Sigmoid colon (tissue), 7 donors: ENCODE data around the gene CCNK. TPM values are rescaled to one million over a fixed set of nuclear protein-coding genes. Genes with fewer than 3 reads are reported as not detected.
A peak's percentile ranks its signal among the peaks of the same experiment; 100 is the strongest.

Experiments used
- DNase-seq: peaks from one replicate; pipeline ENCODE4 v3.0.0-alpha.2; 2019
- H3K27ac ChIP-seq, 4 donors: fragments of 200-600 bp; sonication (generic); one replicate each; pipeline ENCODE4 v1.5.1; 2016 to 2019; ENCODE audit warnings: mild to moderate bottlenecking in 1 of 4
- H3K27me3 ChIP-seq, 3 donors: fragments of 200-600 bp; sonication (generic); one replicate each; pipeline ENCODE4 v1.5.1; 2019; ENCODE audit warnings: mild to moderate bottlenecking in 1 of 3
- H3K36me3 ChIP-seq, 4 donors: fragments of 200-600 bp; sonication (generic); one replicate each; pipeline ENCODE4 v1.5.1; 2016 to 2019
- H3K4me1 ChIP-seq, 4 donors: fragments of 200-600 bp; sonication (generic); one replicate each; pipeline ENCODE4 v1.5.1; 2017 to 2019
- H3K4me3 ChIP-seq, 4 donors: fragments of 200-600 bp; sonication (generic); one replicate each; pipeline ENCODE4 v1.5.1; 2017 to 2019; ENCODE audit warnings: mild to moderate bottlenecking in 2 of 4, moderate library complexity in 1 of 4
- H3K9me3 ChIP-seq, 4 donors: fragments of 200-600 bp in 3 of 4; sonication (generic) in 3 of 4; one replicate each; pipeline versions ENCODE4 v1.5.1 to v1.6.1; 2013 to 2019
- EP300 ChIP-seq, 4 donors: sonication (generic); formaldehyde crosslinking; IDR thresholded peaks; one replicate each; pipeline ENCODE4 v1.6.1; 2017; ENCODE audit warnings: antibody characterized with exemption in 4 of 4
- POLR2A ChIP-seq, 2 donors: fragments of 450-650 bp; IDR thresholded peaks; one replicate each; pipeline ENCODE4 v1.6.1; 2016; ENCODE audit warnings: antibody characterized with exemption in 2 of 2, mild to moderate bottlenecking in 2 of 2, moderate library complexity in 2 of 2
- POLR2AphosphoS5 ChIP-seq, 4 donors: sonication (generic); formaldehyde crosslinking; IDR thresholded peaks; one replicate each; pipeline ENCODE4 v1.6.1; 2017; ENCODE audit warnings: antibody characterized with exemption in 4 of 4
- WGBS, 2 donors: extraction: QIAGEN DNeasy Blood & Tissue Kit; methylation state at CpG; one replicate each; pipeline ENCODE4 v1.1.7; 2013; 5-methylcytosine and 5-hydroxymethylcytosine counted together
- intact Hi-C: fragments of 100-400 bp; cut with DNase I; formaldehyde crosslinking; loops from one replicate; pipeline ENCODE4 v1.15.1; 2023
- polyA plus RNA-seq, 3 donors: library from polyadenylated mRNA; stranded (reverse); fragments of 200-250 nt; gene quantifications; one replicate each; pipeline ENCODE4 v1.2.3, GENCODE V29; 2013
- total RNA-seq, 4 donors: library from RNA; depleted of rRNA; stranded (reverse); fragments of >200 nt; gene quantifications; one replicate each; pipeline ENCODE4 v1.1.0, GENCODE V29; 2016
- TF ChIP-seq, protein P1 (sequence below), 4 experiments: fragments of 450-650 bp in 3 of 4; fragments of 200-600 bp in 1 of 4; IDR thresholded peaks; one replicate each; pipeline ENCODE4 v1.5.1; 2016 to 2019; ENCODE audit warnings: antibody characterized with exemption in 4 of 4, mild to moderate bottlenecking in 3 of 4, moderate library complexity in 2 of 4
- donor health status: healthy with polysubstance abuse.
- donor health status: Bipolar disorder and iron deficiency.
- donor health status: healthy.

CCNK gene
- total and polyA plus RNA-seq, 7 donors, result 13.2 to 25.9 (median 18.1) TPM

DNA sequence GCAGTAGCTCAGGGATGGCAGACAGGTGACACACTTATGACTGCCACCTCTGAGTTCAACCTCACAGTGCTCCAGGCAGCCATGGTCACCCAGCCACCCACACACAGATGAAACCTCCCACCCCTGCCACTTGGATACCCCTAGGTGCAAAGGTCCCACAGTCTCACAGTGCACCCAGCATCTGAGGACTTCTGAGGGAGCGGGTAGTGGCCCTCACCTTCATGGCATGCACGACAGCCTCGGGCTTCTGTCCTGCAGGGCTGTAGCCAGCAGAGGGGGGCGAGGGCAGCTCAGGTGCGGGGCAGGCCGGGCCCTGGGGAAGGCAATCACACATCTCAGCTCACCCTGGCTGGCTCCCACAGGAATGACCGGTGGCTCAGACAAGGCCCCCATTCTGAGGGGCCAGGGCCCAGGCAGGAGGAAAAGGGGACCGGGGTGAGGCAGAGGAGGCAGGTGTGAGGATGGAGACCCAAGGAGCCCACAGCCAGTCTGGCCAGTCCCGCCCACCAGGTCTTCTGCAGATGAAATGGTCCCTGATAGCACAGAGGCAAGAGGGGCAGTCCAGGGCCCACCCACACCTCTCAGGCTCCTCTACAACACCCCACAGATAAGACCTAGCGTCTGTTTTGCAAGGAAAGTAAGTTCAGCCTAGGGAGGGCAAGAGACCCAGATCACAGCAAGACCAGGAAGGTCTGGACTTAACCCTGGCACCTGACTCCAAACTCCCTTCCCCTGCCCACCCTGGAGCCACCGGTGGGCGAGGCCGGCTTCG lies 35.8 kb downstream of the CCNK start:
- 72 to 91% methylated on average over 14 of the region's 14 CpGs for WGBS, 2 donors

DNA sequence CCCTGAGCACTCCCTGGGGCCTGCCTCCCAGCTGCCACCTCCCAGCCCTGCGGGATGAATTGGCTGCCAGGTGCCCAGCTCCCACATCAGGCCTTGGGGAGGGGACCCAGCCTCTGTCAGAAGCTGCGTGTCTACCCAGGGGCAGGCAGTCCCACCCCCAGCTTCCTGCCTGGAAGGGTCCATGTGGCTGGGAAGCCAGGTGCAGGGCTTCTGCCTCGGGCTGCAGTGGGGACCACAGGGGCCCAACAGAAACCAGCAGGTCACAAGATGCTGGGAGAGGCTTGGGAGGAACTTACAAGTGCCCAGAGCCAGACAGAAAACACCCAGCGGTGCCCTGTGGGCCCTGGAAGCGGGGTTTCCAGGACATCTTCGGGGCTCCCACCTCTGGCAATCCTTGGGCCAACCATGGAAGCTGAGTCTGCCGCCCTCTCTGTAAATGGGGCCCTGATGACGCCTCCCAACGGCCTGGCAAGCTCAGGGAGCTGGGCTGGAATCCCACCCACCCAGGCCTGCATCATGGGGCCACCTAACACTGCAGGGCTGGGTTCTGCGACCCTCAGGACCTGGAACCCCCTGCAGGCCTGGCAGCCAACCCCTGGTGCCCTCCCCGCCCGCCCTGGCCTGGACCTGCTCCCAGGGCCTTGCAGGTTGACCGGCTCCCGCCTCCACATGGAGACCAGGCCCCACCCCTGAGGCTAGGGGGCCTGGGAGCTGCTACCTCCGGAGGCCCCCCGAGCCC lies 36.6 kb downstream of the CCNK start:
- Histone ChIP-seq H3K9me3 (no peaks in the 10 kb centered on the region), H3K27ac (peak overlapping the region in 3 of 4 donors; percentile 40 to 47 (median 45)), H3K4me3 (no peak overlapping the region), H3K36me3 (peaks cover 7 to 28% (median 17%) of the 10 kb centered on the region in 4 donors), H3K4me1 (peaks cover 0 to 49% (median 42%) of the 10 kb centered on the region in 4 donors), H3K27me3 (no peaks in the 10 kb centered on the region)
- no peak for TF ChIP-seq POLR2A (IDR thresholded peaks at IDR 0.05)
- TF ChIP-seq, protein P1, sequence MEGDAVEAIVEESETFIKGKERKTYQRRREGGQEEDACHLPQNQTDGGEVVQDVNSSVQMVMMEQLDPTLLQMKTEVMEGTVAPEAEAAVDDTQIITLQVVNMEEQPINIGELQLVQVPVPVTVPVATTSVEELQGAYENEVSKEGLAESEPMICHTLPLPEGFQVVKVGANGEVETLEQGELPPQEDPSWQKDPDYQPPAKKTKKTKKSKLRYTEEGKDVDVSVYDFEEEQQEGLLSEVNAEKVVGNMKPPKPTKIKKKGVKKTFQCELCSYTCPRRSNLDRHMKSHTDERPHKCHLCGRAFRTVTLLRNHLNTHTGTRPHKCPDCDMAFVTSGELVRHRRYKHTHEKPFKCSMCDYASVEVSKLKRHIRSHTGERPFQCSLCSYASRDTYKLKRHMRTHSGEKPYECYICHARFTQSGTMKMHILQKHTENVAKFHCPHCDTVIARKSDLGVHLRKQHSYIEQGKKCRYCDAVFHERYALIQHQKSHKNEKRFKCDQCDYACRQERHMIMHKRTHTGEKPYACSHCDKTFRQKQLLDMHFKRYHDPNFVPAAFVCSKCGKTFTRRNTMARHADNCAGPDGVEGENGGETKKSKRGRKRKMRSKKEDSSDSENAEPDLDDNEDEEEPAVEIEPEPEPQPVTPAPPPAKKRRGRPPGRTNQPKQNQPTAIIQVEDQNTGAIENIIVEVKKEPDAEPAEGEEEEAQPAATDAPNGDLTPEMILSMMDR (IDR thresholded peaks at IDR 0.05), result no peak
- TF ChIP-seq POLR2AphosphoS5 (IDR thresholded peaks at IDR 0.05), result no peak
- TF ChIP-seq EP300 (IDR thresholded peaks at IDR 0.05), result no peak
- peak; percentile 69 for DNase-seq
- 62 to 66% methylated on average over 16 of the region's 16 CpGs for WGBS, 2 donors
- intact Hi-C loops, result loop anchor here (1.0 kb wide), 1 partner anchor 111 kb away; no protein-coding TSS in a partner anchor

More for the DNA sequence above, 35.8 kb downstream of the CCNK start:
- H3K4me3 ChIP-seq, result no peak overlapping the region
- H3K27ac ChIP-seq, result peak overlapping the region in 3 of 4 donors; percentile 15 to 47 (median 40)
- no peaks in the 10 kb centered on the region for H3K27me3 ChIP-seq
- intact Hi-C loops, result no loop called here
- peaks cover 0 to 49% (median 42%) of the 10 kb centered on the region in 4 donors for H3K4me1 ChIP-seq
- H3K9me3 ChIP-seq, result no peaks in the 10 kb centered on the region
- no peak for DNase-seq
- H3K36me3 ChIP-seq, result peaks cover 7 to 33% (median 18%) of the 10 kb centered on the region in 4 donors
- TF ChIP-seq, protein P1 (IDR thresholded peaks at IDR 0.05), result no peak
- TF ChIP-seq EP300 (IDR thresholded peaks at IDR 0.05) (no peak), POLR2A (IDR thresholded peaks at IDR 0.05) (no peak)

DNA sequence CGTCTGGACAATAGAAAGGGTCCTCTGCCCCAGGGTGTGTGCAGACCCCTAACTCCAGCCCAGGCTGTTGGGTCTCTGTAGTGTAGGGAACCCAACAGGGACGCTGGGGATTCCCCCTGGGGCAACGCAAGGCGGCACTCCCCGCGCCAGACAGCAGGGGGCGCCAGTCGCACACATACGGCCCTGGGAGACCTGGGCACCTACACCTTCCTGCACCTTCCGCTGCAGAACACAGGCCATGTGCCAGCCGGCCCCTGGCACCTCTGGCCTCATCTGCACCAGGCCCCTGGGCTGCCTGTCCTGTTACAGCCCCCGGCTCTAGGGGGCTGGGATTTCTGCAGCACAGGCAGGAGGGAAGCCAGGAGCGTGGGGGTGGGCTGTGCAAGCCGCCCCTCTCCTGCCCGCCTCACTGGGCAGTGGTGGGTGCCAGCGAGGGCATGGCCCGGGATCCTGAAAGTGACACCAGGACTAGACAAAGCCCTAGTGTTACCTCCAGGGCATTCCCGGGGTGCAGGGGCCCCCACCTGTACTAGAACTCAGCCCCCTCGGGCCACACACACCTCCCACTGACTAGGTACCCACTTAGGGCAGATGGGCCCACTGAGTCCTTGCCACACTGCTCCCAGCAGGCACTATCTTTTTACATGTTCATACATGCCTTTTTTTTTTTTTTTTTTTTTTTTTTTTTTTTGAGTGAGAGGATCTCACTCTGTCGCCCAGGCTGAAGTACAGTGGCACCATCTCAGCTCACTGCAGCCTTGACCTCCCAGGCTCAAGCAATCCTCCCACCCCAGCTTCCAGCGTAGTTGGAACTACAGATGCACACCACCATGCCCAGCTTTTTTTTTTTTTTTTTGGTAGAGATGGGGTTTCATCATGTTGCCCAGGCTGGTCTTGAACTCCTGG lies 37.5 kb downstream of the CCNK start:
- intact Hi-C loops, result loop anchor here (1.0 kb wide), 1 partner anchor 111 kb away; no protein-coding TSS in a partner anchor
- Histone ChIP-seq H3K4me1 (peaks cover 0 to 49% (median 46%) of the 10 kb centered on the region in 4 donors), H3K4me3 (no peak overlapping the region), H3K27ac (peak overlapping the region in 3 of 4 donors; percentile 40 to 90 (median 45)), H3K27me3 (no peaks in the 10 kb centered on the region), H3K9me3 (no peaks in the 10 kb centered on the region), H3K36me3 (peaks cover 7 to 21% (median 15%) of the 10 kb centered on the region in 4 donors)
- TF ChIP-seq POLR2A (IDR thresholded peaks at IDR 0.05), result no peak
- TF ChIP-seq, protein P1 (IDR thresholded peaks at IDR 0.05), result peak; percentile 93 to 99 (median 97)
- peak in 1 of 4 donors; percentile 50 for TF ChIP-seq POLR2AphosphoS5 (IDR thresholded peaks at IDR 0.05)
- DNase-seq, result peak; percentile 87
- WGBS, 2 donors, result 39 to 41% methylated on average over 21 of the region's 21 CpGs

DNA sequence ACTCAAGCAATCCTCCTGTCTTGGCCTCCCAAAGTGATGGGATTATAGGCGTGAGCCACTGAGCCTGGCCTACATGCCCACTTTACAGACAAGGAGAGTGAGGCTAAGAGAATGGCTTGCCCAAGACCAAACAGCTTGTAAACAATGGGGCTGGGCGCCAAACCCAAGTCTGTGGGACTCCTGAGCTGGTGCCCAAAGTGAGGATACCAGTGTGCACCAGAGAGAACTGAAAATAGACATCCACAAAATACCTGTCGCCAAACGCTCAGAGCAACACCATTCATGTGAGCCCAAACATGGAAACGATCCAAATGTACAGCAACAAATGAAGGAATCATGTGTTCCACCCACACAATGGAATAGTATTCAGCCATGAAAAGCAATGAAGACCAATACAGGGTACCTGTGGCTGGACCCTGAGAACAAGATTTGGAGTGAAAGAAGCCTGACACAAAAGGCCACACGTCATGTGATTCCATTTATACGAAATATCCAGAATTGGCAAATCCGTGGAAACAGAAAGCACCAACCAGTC lies 38.2 kb downstream of the CCNK start:
- no peak for DNase-seq
- no peaks in the 10 kb centered on the region for H3K27me3 ChIP-seq
- 93 to 94% methylated on average over 8 of the region's 8 CpGs for WGBS, 2 donors
- no peak for TF ChIP-seq POLR2AphosphoS5 (IDR thresholded peaks at IDR 0.05)
- TF ChIP-seq, protein P1 (IDR thresholded peaks at IDR 0.05), result no peak
- TF ChIP-seq EP300 (IDR thresholded peaks at IDR 0.05), result no peak
- no peak for TF ChIP-seq POLR2A (IDR thresholded peaks at IDR 0.05)
- peaks cover 2 to 14% (median 9%) of the 10 kb centered on the region in 4 donors for H3K36me3 ChIP-seq
- no peak overlapping the region for H3K4me3 ChIP-seq
- intact Hi-C loops, result no loop called here
- peak overlapping the region in 3 of 4 donors; percentile 82 to 90 (median 85) for H3K27ac ChIP-seq
- H3K9me3 ChIP-seq, result no peaks in the 10 kb centered on the region
- H3K4me1 ChIP-seq, result peaks cover 0 to 54% (median 52%) of the 10 kb centered on the region in 4 donors
